WTC11 (cell line): ENCODE data around the gene PCSK4. TPM values are rescaled to one million over a fixed set of nuclear protein-coding genes. Genes with fewer than 3 reads are reported as not detected.
"Not testable (repeated sequence)": the region's sequence is repeated elsewhere in the genome, so short reads cannot be mapped to it uniquely, and the experiment has no call there.

Experiments used
- ATAC-seq: fragments of 200-7000 bp; cut with Tn5 transposase; 2 replicates; pipeline ENCODE4 v1.10.0; 2021; ENCODE audit warnings: mild to moderate bottlenecking, moderate library complexity
- Bru-seq: library from RNA; stranded (reverse); fragments of 400-500 nt; gene quantifications from one replicate; lab custom pipeline; 2021; lab: Mats Ljungman, UMichigan
- CTCF ChIA-PET: fragments of 300-600 bp; sonication (Branson Sonifier 250); formaldehyde crosslinking; loops from one replicate; lab custom pipeline; 2021; ENCODE audit warnings: antibody characterized with exemption; lab: Charles Lee
- POLR2A ChIA-PET: fragments of 350-600 bp; sonication (Branson Sonifier 250); formaldehyde crosslinking; loops from one replicate; lab custom pipeline; 2021; ENCODE audit warnings: antibody characterized with exemption; lab: Charles Lee
- DNase-seq: peaks from one replicate; pipeline ENCODE4 v3.0.0; 2021; ENCODE audit warnings: low spot score
- H3K27ac Mint-ChIP-seq: 2 replicates; pipeline ENCODE4 v1.8.0; 2021; ENCODE audit warnings: mixed read lengths
- H3K27me3 Mint-ChIP-seq: 2 replicates; pipeline ENCODE4 v1.8.0; 2021; ENCODE audit warnings: low read depth, mild to moderate bottlenecking, moderate library complexity, mixed read lengths
- H3K36me3 Mint-ChIP-seq: 2 replicates; pipeline ENCODE4 v1.8.0; 2021; ENCODE audit warnings: mixed read lengths
- H3K4me1 Mint-ChIP-seq: 2 replicates; pipeline ENCODE4 v1.8.0; 2022; ENCODE audit warnings: mixed read lengths
- H3K4me3 Mint-ChIP-seq: 2 replicates; pipeline ENCODE4 v1.8.0; 2021; ENCODE audit warnings: mild to moderate bottlenecking, moderate library complexity, mixed read lengths
- H3K9me3 Mint-ChIP-seq: 2 replicates; pipeline ENCODE4 v1.8.0; 2021; ENCODE audit warnings: mixed read lengths
- ARID4B ChIP-seq: sonication (generic); formaldehyde crosslinking; IDR thresholded peaks from 2 replicates; pipeline ENCODE4 v1.8.0; 2023; ENCODE audit warnings: missing genetic modification reagents, mild to moderate bottlenecking, borderline replicate concordance
- ATF6 ChIP-seq: sonication (generic); formaldehyde crosslinking; IDR thresholded peaks from 2 replicates; pipeline ENCODE4 v1.8.1; 2023; ENCODE audit warnings: mild to moderate bottlenecking, missing genetic modification reagents
- ETV6 ChIP-seq: sonication (generic); formaldehyde crosslinking; IDR thresholded peaks from 2 replicates; pipeline ENCODE4 v1.8.1; 2022; ENCODE audit warnings: mild to moderate bottlenecking, missing genetic modification reagents
- FOXK1 ChIP-seq: sonication (generic); formaldehyde crosslinking; IDR thresholded peaks from 2 replicates; pipeline ENCODE4 v1.8.0; 2022; ENCODE audit warnings: mild to moderate bottlenecking, moderate library complexity, missing genetic modification reagents
- GABPB1 ChIP-seq: sonication (generic); formaldehyde crosslinking; IDR thresholded peaks from 2 replicates; pipeline ENCODE4 v1.8.1; 2023; ENCODE audit warnings: mild to moderate bottlenecking, missing genetic modification reagents
- HMGXB4 ChIP-seq: sonication (generic); formaldehyde crosslinking; IDR thresholded peaks from 2 replicates; pipeline ENCODE4 v1.8.1; 2023; ENCODE audit warnings: mild to moderate bottlenecking, moderate library complexity, missing genetic modification reagents
- MYBL2 ChIP-seq: sonication (generic); formaldehyde crosslinking; IDR thresholded peaks from 2 replicates; pipeline ENCODE4 v1.8.1; 2023; ENCODE audit warnings: mild to moderate bottlenecking, moderate library complexity, missing genetic modification reagents
- NFATC4 ChIP-seq: fragments of 250-450 bp; sonication (Bioruptor Pico); IDR thresholded peaks from 2 replicates; pipeline ENCODE4 v1.9.0; 2021; ENCODE audit warnings: mild to moderate bottlenecking
- NFE2L1 ChIP-seq: sonication (generic); formaldehyde crosslinking; IDR thresholded peaks from 2 replicates; pipeline ENCODE4 v1.8.1; 2023; ENCODE audit warnings: missing genetic modification reagents
- NFYB ChIP-seq: sonication (generic); formaldehyde crosslinking; conservative IDR thresholded peaks from 2 replicates; pipeline ENCODE4 v1.8.0; 2022; ENCODE audit warnings: low read depth, missing genetic modification reagents
- OVOL2 ChIP-seq: fragments of 250-450 bp; sonication (Bioruptor Pico); IDR thresholded peaks from 2 replicates; pipeline ENCODE4 v1.9.0; 2021; ENCODE audit warnings: mild to moderate bottlenecking, borderline replicate concordance
- SOX15 ChIP-seq: fragments of 250-450 bp; sonication (Bioruptor Pico); IDR thresholded peaks from 2 replicates; pipeline ENCODE4 v1.9.0; 2021; ENCODE audit warnings: mild to moderate bottlenecking
- SP1 ChIP-seq: sonication (generic); formaldehyde crosslinking; conservative IDR thresholded peaks from 2 replicates; pipeline ENCODE4 v1.8.1; 2022; ENCODE audit warnings: missing genetic modification reagents
- TEAD1 ChIP-seq: sonication (generic); formaldehyde crosslinking; IDR thresholded peaks from 2 replicates; pipeline ENCODE4 v1.8.0; 2022; ENCODE audit warnings: mild to moderate bottlenecking, missing genetic modification reagents
- ZMAT4 ChIP-seq: fragments of 250-450 bp; sonication (Bioruptor Pico); IDR thresholded peaks from 2 replicates; pipeline ENCODE4 v1.9.0; 2021; ENCODE audit warnings: mild to moderate bottlenecking
- ZNF219 ChIP-seq: sonication (generic); formaldehyde crosslinking; IDR thresholded peaks from 2 replicates; pipeline ENCODE4 v1.8.0; 2023; ENCODE audit warnings: missing genetic modification reagents, mild to moderate bottlenecking, borderline replicate concordance
- ZNF512 ChIP-seq: sonication (generic); formaldehyde crosslinking; IDR thresholded peaks from 2 replicates; pipeline ENCODE4 v1.8.1; 2022; ENCODE audit warnings: missing genetic modification reagents, borderline replicate concordance
- long read RNA-seq, 3 experiments: library from RNA in 1 of 3; library from capped mRNA in 1 of 3; library from polyadenylated mRNA in 1 of 3; unstranded in 2 of 3; stranded (forward) in 1 of 3; transcript quantifications; one replicate each; pipeline ENCODE4 v2.0.0, GENCODE V29; 2021
- total RNA-seq: library from RNA; stranded (reverse); gene quantifications from 3 replicates; pipeline ENCODE4 v1.2.3, GENCODE V29; 2021

The PCSK4 gene
- total RNA-seq (18.6 to 22.4 TPM (median 21.5 TPM) in 3 replicates), Bru-seq, nascent RNA (percentile 35 among the genes with signal in this experiment)
- long read RNA-seq, experiment 1, partial matches to known transcripts, result 1 of 10 reads
- long read RNA-seq, experiment 1, other reads (novel, unspliced or antisense), result 9 of 10 reads
- long read RNA-seq, experiment 2, partial matches to known transcripts, result 2 of 10 reads
- long read RNA-seq, experiment 2, other reads (novel, unspliced or antisense), result 4 of 10 reads
- long read RNA-seq, experiment 3, result 0 reads

GRCh38 chr19:1490311-1491113 lies at the start of gene PCSK4:
Gene PCSK4 (minus strand): TSS chr19:1490350. CDS start chr19:1490346, 4 bp downstream.
- peak; percentile 77 for TF ChIP-seq NFYB (CRISPR knock-in tag)
- TF ChIP-seq FOXK1, result peak; percentile 47; the same call in 1 of the 2 replicates
- 0 out of 2 replicates have a peak, but pooled peaks have one; percentile 26 for TF ChIP-seq GABPB1 (CRISPR knock-in tag)
- TF ChIP-seq ZNF512 (CRISPR knock-in tag), result no peak
- no peak for TF ChIP-seq ZNF219
- TF ChIP-seq SP1 (CRISPR knock-in tag), result peak; percentile 85
- Mint-ChIP-seq H3K4me1 (peaks cover 6% of the 10 kb centered on the region), H3K36me3 (no peaks in the 10 kb centered on the region), H3K27me3 (peaks cover 24% of the 10 kb centered on the region), H3K9me3 (no peaks in the 10 kb centered on the region), H3K27ac (peak within 1 kb of the TSS; percentile 98), H3K4me3 (peak within 1 kb of the TSS; percentile 82)
- peak; percentile 98 for DNase-seq
- ChIA-PET CTCF (interaction anchor here (0.6 to 1.9 kb wide), 28 partner anchors 12 to 367 kb away, joined by 3 to 17 read pairs (median 4); no protein-coding TSS in a partner anchor), POLR2A (interaction anchor here (0.6 to 1.8 kb wide), 5 partner anchors 22 to 230 kb away, joined by 3 to 5 read pairs (median 3); no protein-coding TSS in a partner anchor)
- ATAC-seq, result peak; percentile 91

GRCh38 chr19:1539749-1540148 lies 49.6 kb upstream of the PCSK4 start:
- DNase-seq, H3K36me3 Mint-ChIP-seq, POLR2A ChIA-PET, H3K27ac Mint-ChIP-seq, H3K4me3 Mint-ChIP-seq, ATAC-seq, H3K4me1 Mint-ChIP-seq, H3K9me3 Mint-ChIP-seq: not testable (repeated sequence)
- H3K27me3 Mint-ChIP-seq, result peaks cover 21% of the 10 kb centered on the region
- CTCF ChIA-PET, result interaction anchor here (1.1 kb wide), 1 partner anchor 133 kb away, joined by 5 read pairs; no protein-coding TSS in a partner anchor

- ATAC-seq (no peak), DNase-seq (no peak)
- no peak overlapping the region for H3K27ac Mint-ChIP-seq
- 0 out of 2 replicates have a peak, but pooled peaks cover 3% of the 10 kb centered on the region for H3K4me1 Mint-ChIP-seq
- TF ChIP-seq ETV6 (CRISPR knock-in tag) (no peak), ARID4B (CRISPR knock-in tag) (no peak), HMGXB4 (CRISPR knock-in tag) (no peak), ZMAT4 (no peak), OVOL2 (CRISPR knock-in tag) (no peak), NFE2L1 (no peak), SOX15 (CRISPR knock-in tag) (no peak), ATF6 (CRISPR knock-in tag) (no peak), MYBL2 (no peak), TEAD1 (CRISPR knock-in tag) (no peak), NFATC4 (no peak)
- H3K4me3 Mint-ChIP-seq, result no peak overlapping the region
- no peaks in the 10 kb centered on the region for H3K36me3 Mint-ChIP-seq
- ChIA-PET CTCF (interaction anchor here (1.0 to 1.4 kb wide), 3 partner anchors 133 to 1244 kb away, joined by 4 to 5 read pairs (median 5); no protein-coding TSS in a partner anchor), POLR2A (no interaction called here)
- H3K27me3 Mint-ChIP-seq, result peaks cover 16% of the 10 kb centered on the region
- H3K9me3 Mint-ChIP-seq, result no peaks in the 10 kb centered on the region
These were observed 48.8 kb upstream of the PCSK4 start for GRCh38 chr19:1538978-1539377.

GRCh38 chr19:1535699-1536098 lies 45.5 kb upstream of the PCSK4 start:
- H3K4me1 Mint-ChIP-seq, H3K36me3 Mint-ChIP-seq, H3K9me3 Mint-ChIP-seq, DNase-seq, H3K4me3 Mint-ChIP-seq, ATAC-seq, H3K27ac Mint-ChIP-seq, H3K27me3 Mint-ChIP-seq: not testable (repeated sequence)
- ChIA-PET CTCF (interaction anchor here (1.5 to 2.8 kb wide), 2 partner anchors 11 to 290 kb away, joined by 4 to 13 read pairs; no protein-coding TSS in a partner anchor), POLR2A (interaction anchor here (0.6 kb wide), 1 partner anchor 18 kb away, joined by 5 read pairs; no protein-coding TSS in a partner anchor)
